HPDE6-E6E7 (cell line): ENCODE data around the gene GCKR.
A peak's percentile ranks its signal among the peaks of the same experiment; 100 is the strongest.

Experiments used
- DNase-seq: peaks from one replicate; pipeline ENCODE4 v3.0.0; 2011; ENCODE audit warnings: missing footprints; ENCODE audit errors: extremely low spot score

GCKR gene

DNA sequence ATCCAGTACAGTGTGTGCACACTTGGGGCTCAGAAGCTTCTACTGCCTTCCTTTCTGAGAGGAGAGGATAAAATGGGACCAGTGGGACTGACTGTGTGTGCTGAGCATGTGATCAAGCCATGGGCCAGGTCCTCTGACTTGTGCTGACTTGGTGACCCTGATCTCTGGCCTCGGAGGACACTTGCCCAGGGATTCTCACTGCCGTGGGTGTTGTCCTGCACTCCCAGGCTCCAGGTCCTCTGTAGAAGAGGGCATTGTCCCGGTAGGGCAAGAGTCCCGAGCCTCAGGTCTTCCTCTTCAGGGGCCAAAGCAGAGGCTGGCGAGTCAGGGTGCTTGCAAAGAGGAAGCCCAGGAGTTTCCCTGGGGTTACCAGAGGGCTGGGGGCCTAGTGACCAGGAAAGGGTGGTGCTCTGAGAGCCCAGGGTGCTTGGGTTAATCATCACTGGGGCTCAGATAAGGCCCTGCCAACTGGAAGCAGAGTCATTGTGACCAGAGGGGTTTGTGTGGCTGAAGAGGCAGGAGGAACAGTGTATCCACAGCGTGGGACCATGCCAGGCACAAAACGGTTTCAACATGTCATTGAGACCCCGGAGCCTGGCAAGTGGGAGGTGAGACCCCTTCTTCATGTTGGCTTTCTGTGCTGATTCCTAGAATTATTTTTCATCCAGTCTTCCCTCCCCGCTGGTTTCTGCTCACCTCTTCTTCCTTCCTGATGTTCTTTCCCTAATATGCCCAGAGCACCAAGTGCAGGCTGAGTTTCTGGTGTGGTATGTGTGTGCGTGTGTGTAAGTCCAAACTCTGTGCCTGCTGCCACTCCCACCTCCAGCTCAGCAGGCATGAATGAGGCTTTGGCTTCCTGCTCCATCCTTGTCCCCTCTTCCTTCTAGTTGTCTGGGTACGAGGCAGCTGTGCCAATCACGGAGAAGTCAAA is at the start of gene GCKR:
GCKR (plus strand) TSS at position 483 of the 931 bp plus-strand sequence; CDS start at position 549, 66 bp downstream.
- no peak for DNase-seq

DNA sequence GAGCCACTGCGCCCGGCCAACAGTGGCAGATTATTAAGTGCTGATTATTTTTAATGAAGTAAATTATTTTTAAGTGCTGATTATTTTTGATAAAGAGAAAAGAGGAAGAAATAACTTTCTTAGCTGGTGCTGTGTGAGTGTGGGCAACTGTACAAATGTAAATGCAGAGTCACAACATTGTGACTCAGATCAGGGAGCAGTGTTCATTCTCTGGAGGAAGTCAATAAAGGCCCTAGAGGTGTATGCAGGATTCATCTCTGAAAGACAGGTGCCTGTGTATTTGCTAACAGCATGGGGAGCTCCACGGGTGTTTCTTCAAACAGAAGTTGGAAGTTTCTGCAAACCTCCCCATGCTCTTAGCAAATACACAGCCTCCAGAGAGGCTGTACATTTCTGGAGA is 48.3 kb upstream of the GCKR start:
- DNase-seq: no peak

DNA sequence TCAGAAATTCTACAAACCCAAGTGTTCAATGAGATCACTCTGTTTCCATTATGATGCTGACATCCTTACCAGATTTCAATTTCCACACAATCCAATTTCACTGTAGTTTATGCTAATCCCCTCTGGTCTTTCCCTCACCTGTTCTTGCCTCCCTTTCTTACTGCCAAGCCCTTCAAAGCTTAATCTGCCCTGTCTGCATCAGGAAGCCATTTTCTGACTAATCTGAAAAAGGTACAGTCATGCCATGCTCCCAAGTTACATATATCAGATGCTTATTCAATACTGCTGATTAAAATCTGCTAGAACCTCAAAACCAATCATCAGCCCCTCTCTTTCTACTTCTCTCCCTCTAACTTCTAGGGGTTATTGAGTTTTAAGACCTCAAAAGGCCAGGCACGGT is 45.5 kb upstream of the GCKR start:
- no peak for DNase-seq

DNA sequence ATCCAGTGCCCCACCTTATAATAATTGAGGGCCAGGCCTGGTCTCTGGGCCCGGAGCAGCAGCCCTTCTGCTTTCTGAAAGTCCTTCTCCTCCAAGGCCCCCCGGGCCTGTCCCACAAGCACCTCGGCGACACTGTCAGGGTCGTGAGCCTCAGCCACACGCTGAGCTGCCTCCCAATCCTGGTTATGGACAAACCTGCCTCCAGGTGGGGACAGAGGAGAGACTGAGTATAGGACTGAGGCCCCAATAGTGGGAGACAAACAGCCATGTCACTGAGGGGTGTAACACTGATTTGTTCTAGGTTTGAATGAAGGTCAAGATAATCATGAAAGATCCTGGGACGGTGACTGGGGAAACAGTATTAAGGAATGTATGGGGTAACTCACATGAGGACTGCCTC is 42.7 kb upstream of the GCKR start:
- no peak for DNase-seq

DNA sequence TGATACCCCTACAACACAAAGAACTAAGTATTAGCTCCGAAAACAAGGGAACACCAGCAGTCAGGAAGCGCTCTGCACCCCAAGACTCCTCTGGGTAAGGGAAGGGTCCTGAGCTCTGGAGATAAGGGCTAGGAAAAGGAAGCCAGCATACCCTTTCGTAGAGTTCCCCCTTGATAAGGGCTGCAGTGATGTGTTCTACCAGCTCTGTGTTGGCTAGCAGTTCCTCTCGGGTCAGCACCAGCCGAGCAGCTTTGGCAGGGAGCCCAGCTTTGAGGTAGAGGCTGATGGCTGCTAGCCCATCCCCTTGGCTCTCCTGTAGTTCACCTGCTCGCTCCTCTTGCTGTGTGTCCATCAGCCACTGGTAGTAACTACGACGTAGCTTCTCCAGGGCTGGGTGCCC is 35.5 kb upstream of the GCKR start:
- no peak for DNase-seq

DNA sequence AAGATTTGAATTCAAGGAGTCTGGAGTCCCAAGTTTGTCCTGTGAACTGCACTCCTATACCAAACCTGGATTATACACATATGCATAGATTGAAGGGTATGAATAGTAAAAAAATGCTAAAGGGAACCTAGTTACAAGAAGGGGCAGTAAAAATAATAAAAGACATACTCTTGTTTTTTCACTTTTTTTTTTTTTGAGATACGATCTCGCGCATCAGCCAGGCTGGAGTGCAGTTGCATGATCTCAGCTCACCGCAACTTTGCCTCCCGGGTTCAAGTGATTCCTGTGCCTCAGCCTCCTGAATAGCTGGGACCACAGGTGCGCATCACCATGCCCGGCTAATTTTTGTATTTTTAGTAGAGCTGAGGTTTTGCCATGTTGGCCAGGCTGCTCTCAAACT is 32.2 kb upstream of the GCKR start:
- DNase-seq: no peak

DNA sequence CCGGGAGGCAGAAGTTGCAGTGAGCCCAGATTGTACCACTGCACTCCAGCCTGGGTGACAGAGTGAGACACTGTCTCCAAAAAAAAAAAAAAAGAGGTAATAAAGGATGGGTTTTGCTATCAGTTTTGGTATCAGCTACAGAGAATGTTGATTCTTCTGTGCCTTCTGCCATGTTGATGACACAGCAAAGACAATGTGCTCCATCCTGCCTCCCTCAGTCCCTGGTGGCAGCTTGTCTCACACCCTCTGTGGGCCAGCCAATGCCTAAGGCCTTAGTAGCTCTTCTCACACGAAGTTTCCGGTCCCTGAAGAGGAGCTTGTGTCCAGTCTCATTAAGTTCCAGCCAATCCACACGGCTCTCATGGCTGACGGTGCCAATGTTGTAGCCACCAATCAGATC is 24.7 kb upstream of the GCKR start:
- DNase-seq: no peak

GRCh38 chr2:27485496-27485895 is 11.1 kb upstream of the GCKR start:
- no peak for DNase-seq

DNA sequence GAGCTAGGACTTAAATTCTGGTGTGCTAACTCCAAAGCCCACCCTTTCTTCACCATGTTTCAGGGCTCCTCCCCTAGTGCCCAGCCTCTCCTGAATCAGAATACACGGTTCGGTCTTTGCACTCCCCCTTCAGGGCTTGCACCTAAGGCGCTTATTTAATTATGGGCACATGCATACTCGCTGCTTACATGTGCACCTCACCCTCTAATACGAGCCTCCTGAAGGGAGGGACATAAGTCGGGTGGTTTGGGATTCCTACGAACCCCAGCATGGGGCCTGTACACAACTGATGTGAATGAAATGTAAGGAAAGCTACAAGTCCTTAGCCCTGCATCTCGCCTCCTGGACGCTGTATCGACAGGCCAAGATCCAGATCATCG is 7.5 kb upstream of the GCKR start:
- DNase-seq: no peak

- peak; percentile 96 for DNase-seq
These were observed 6.9 kb upstream of the GCKR start, which contains the start of gene IFT172 for GRCh38 chr2:27489498-27490397. IFT172 (minus strand) TSS chr2:27489743; CDS start chr2:27489653, 90 bp downstream.

- no peak for DNase-seq
These were observed 4.1 kb upstream of the GCKR start for GRCh38 chr2:27492557-27492956.

DNA sequence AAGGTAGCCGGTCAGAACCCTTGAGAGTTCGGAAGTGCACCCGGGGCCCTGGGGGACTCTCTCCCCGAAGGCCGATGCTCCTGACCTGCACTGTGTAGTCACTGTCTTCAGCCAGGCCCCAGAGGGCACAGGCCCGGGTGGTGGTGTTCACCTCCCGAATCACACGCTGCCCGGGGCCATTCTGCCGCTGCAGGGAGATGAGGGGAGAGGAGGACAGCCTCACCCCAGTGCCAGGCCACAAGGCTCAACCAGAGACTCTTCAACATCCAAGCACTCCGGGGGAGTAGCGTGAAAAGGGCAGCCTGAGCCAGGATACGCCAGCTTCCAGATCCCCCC is 2.7 kb upstream of the GCKR start:
- DNase-seq: no peak

- DNase-seq: no peak
These were observed 2.2 kb upstream of the GCKR start for GRCh38 chr2:27494284-27494943.

GRCh38 chr2:27494944-27495554 is 1.6 kb upstream of the GCKR start, which contains the start of gene FNDC4:
FNDC4 (minus strand) TSS chr2:27495200; CDS start chr2:27494679, 521 bp downstream.
- DNase-seq: no peak

- DNase-seq: no peak
These were observed 741 bp upstream of the GCKR start for GRCh38 chr2:27495840-27496356.

- no peak for DNase-seq
These were observed 619 bp downstream of the GCKR start for GRCh38 chr2:27497288-27497627.

GRCh38 chr2:27498975-27499374 is 2.3 kb downstream of the GCKR start:
- DNase-seq: no peak

- no peak for DNase-seq
These were observed 4.4 kb downstream of the GCKR start for GRCh38 chr2:27501042-27501441.

GRCh38 chr2:27502142-27502541 is 5.5 kb downstream of the GCKR start:
- no peak for DNase-seq

GRCh38 chr2:27506587-27506986 is 9.9 kb downstream of the GCKR start:
- no peak for DNase-seq

DNA sequence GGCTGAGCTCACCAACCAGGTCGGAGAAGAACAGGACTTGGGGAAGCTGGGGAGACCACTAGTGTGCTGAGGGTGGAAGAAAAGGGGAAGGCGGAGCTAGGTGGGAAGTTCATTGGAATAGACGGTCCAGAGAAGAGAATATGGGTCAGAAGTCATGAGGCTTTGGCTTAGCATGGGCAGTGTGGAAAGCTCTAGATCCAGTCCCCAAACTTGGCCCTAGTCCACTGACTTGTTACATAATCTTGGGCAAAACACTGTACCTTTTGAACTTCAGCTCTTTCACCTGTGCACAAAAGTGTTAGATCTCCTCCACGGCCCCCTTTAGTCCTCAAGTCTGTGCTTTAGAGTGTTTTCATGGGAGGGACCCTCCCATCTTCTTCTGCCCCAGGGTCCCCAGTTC is 10.7 kb downstream of the GCKR start:
- DNase-seq: no peak

- no peak for DNase-seq
These were observed 12.7 kb downstream of the GCKR start for GRCh38 chr2:27509326-27509725.
